Activated effector memory CD4-positive, alpha-beta T cell treated with anti-CD3 and anti-CD28 coated beads, Interleukin-2, amount 50 U/mL, for 16 hours (primary cell): Measurements from ENCODE around the gene TEKT1.
"Not testable (repeated sequence)": the region's sequence is repeated elsewhere in the genome, so short reads cannot be mapped to it uniquely, and the experiment has no call there.

Experiments used
- DNase-seq: peaks from one replicate; pipeline ENCODE4 v3.0.0-alpha.2; 2020

TEKT1 gene

GRCh38 chr17:6831661-6832263 is at the start of gene TEKT1:
TSS of gene TEKT1 (minus strand) at chr17:6831729. CDS start at chr17:6830376, 1,353 bp downstream.
- peak; percentile 88 for DNase-seq

- not testable (repeated sequence) for DNase-seq
Observed at GRCh38 chr17:6879221-6879975, 47.9 kb upstream of the TEKT1 start.

GRCh38 chr17:6875276-6875675 is 43.7 kb upstream of the TEKT1 start:
- not testable (repeated sequence) for DNase-seq

GRCh38 chr17:6872936-6873335 is 41.4 kb upstream of the TEKT1 start:
- DNase-seq = no peak

GRCh38 chr17:6870841-6871240 is 39.3 kb upstream of the TEKT1 start:
- no peak for DNase-seq

- no peak for DNase-seq
Observed at GRCh38 chr17:6868582-6868981, 37.1 kb upstream of the TEKT1 start.

- no peak for DNase-seq
Observed at GRCh38 chr17:6867849-6868248, 36.3 kb upstream of the TEKT1 start.

GRCh38 chr17:6862825-6863224 is 31.3 kb upstream of the TEKT1 start:
- no peak for DNase-seq

- DNase-seq = no peak
Observed at GRCh38 chr17:6862122-6862521, 30.6 kb upstream of the TEKT1 start.

GRCh38 chr17:6857904-6858303 is 26.4 kb upstream of the TEKT1 start:
- DNase-seq = no peak

- no peak for DNase-seq
Observed at GRCh38 chr17:6857336-6857735, 25.8 kb upstream of the TEKT1 start.

- no peak for DNase-seq
Observed at GRCh38 chr17:6856051-6856450, 24.5 kb upstream of the TEKT1 start.

- peak; percentile 68 for DNase-seq
Observed at GRCh38 chr17:6853764-6854442, 22.4 kb upstream of the TEKT1 start.

GRCh38 chr17:6848545-6849179 is 17.1 kb upstream of the TEKT1 start:
- not testable (repeated sequence) for DNase-seq

GRCh38 chr17:6846138-6846537 is 14.6 kb upstream of the TEKT1 start:
- not testable (repeated sequence) for DNase-seq

- not testable (repeated sequence) for DNase-seq
Observed at GRCh38 chr17:6844406-6844805, 12.9 kb upstream of the TEKT1 start.

- no peak for DNase-seq
Observed at GRCh38 chr17:6843241-6843880, 11.8 kb upstream of the TEKT1 start.

- not testable (repeated sequence) for DNase-seq
Observed at GRCh38 chr17:6841769-6842168, 10.2 kb upstream of the TEKT1 start.

GRCh38 chr17:6830383-6830986 is 1.0 kb downstream of the TEKT1 start:
- no peak for DNase-seq

- no peak for DNase-seq
Observed at GRCh38 chr17:6823011-6823442, 8.5 kb downstream of the TEKT1 start.

GRCh38 chr17:6818938-6819337 is 12.6 kb downstream of the TEKT1 start:
- no peak for DNase-seq

- not testable (repeated sequence) for DNase-seq
Observed at GRCh38 chr17:6816368-6816767, 15.2 kb downstream of the TEKT1 start.
